H1 (cell line): ENCODE data around the gene PATJ. TPM values are rescaled to one million over a fixed set of nuclear protein-coding genes. Genes with fewer than 3 reads are reported as not detected.

Experiments used
- SP1 ChIP-seq: IDR thresholded peaks from 2 replicates; pipeline ENCODE4 v1.6.1; 2011; ENCODE audit warnings: low read depth, low read length
- polyA plus RNA-seq, 7 experiments: library from polyadenylated mRNA; depleted of rRNA in 3 of 7; stranded (reverse) in 5 of 7; unstranded in 2 of 7; fragments of >200 nt in 5 of 7; fragments of 200-250 nt in 2 of 7; gene quantifications; 1 replicate in 5 of 7; 2 replicates in 1 of 7; 4 replicates in 1 of 7; pipeline versions ENCODE4 v1.2.1 to v1.2.3, GENCODE V29; 2011 to 2013; ENCODE audit warnings: missing spikeins in 2 of 7, mixed read lengths in 2 of 7
- total RNA-seq: library from RNA; stranded (reverse); fragmentation: NEBNext Ultra II Directional; extraction: Animal tissue kit (Norgen Biotek cat#: 25700); gene quantifications from 2 replicates; pipeline ENCODE4 v1.2.1, GENCODE V29; 2021

The PATJ gene
- total and polyA plus RNA-seq, 2 of the 8 experiments (the other 6 are each of a cell fraction or from before 2014, with no cell fraction given): 8.2 to 55.6 TPM

- TF ChIP-seq SP1: peak; percentile 72; the same call in 1 of the 2 replicates
Measured at GRCh38 chr1:62194651-62195544, 452.6 kb downstream of the PATJ start, which contains the start of gene L1TD1 (continued).
